HepG2 (cell line): ENCODE results near the gene SMARCB1. TPM values are rescaled to one million over a fixed set of nuclear protein-coding genes. Genes with fewer than 3 reads are reported as not detected.

Source experiments
- ATAC-seq: fragments of 200-7000 bp; cut with Tn5 transposase; 3 replicates; pipeline ENCODE4 v1.9.1; 2020; ENCODE audit warnings: mild to moderate bottlenecking, moderate library complexity
- BruUV-seq: library from RNA; stranded (reverse); fragments of 400-500 nt; replicated peaks from 2 replicates; lab custom pipeline; 2021; lab: Mats Ljungman, UMichigan
- CTCF ChIA-PET: fragments of 300-600 bp; formaldehyde crosslinking; extraction: SDS; loops from one replicate; lab custom pipeline; 2021; ENCODE audit warnings: low total read pairs, inconsistent platforms, low intra/inter-chr PET ratio; lab: Yijun Ruan, JAX
- POLR2A ChIA-PET: fragments of 350-600 bp; sonication (Branson Sonifier 250); formaldehyde crosslinking; loops from one replicate; lab custom pipeline; 2020; ENCODE audit warnings: antibody characterized with exemption, inconsistent platforms; lab: Yijun Ruan, JAX
- DNase-seq: peaks from one replicate; pipeline ENCODE4 v3.0.0-alpha.2; 2015; ENCODE audit warnings: low spot score
- FAIRE-seq: peaks from 3 replicates; lab custom pipeline; 2011; peaks lifted over from hg19 to GRCh38; lab: Jason Lieb, UNC
- H2AFZ ChIP-seq: one replicate; pipeline ENCODE4 v1.6.1; 2011; ENCODE audit warnings: low read length, inconsistent platforms
- H3K27ac ChIP-seq: fragments of 300-600 bp; 3 replicates; pipeline ENCODE4 v1.8.0; 2011; ENCODE audit warnings: mixed run types, mild to moderate bottlenecking, mixed read lengths, low read length, inconsistent platforms; ENCODE audit not compliant: insufficient read depth; ENCODE audit errors: extremely low read length
- H3K27me3 ChIP-seq, 2 experiments: fragments of 200-600 bp in 1 of 2; 2 replicates in 1 of 2; 3 replicates in 1 of 2; pipeline versions ENCODE4 v1.6.0 to v1.8.0; 2011; ENCODE audit warnings: low read length in 2 of 2, mild to moderate bottlenecking in 2 of 2, moderate library complexity in 2 of 2, inconsistent platforms in 1 of 2; ENCODE audit not compliant: insufficient read depth in 2 of 2, control insufficient read depth in 1 of 2
- H3K36me3 ChIP-seq, 2 experiments: fragments of 200-600 bp in 1 of 2; replicated peaks in 1 of 2; 2 replicates in 1 of 2; 3 replicates in 1 of 2; pipeline versions ENCODE4 v1.5.1 to v1.8.0; 2011; ENCODE audit warnings: low read length in 2 of 2, inconsistent platforms in 1 of 2; ENCODE audit not compliant: insufficient read depth in 2 of 2, control insufficient read depth in 1 of 2
- H3K4me1 ChIP-seq: 2 replicates; pipeline ENCODE4 v1.5.1; 2012; ENCODE audit warnings: low read length, inconsistent platforms; ENCODE audit not compliant: insufficient read depth
- H3K4me2 ChIP-seq: 2 replicates; pipeline ENCODE4 v1.6.0; 2011; ENCODE audit warnings: low read depth, low read length, inconsistent platforms
- H3K4me3 ChIP-seq, 3 experiments: fragments of 200-600 bp in 1 of 3; sonication (generic), shearing (Covaris generic) in 1 of 3; replicated peaks in 1 of 3; 2 replicates each; pipeline ENCODE4 v1.5.1; 2011 to 2016; ENCODE audit warnings: low read length in 3 of 3, inconsistent platforms in 2 of 3, low read depth in 2 of 3, mild to moderate bottlenecking in 2 of 3, control low read depth in 1 of 3, mixed read lengths in 1 of 3; ENCODE audit not compliant: insufficient read depth in 1 of 3
- H3K79me2 ChIP-seq: one replicate; pipeline ENCODE4 v1.6.1; 2011; ENCODE audit warnings: low read length, inconsistent platforms; ENCODE audit not compliant: insufficient read depth
- H3K9ac ChIP-seq: 2 replicates; pipeline ENCODE4 v1.6.0; 2011; ENCODE audit warnings: mild to moderate bottlenecking, low read depth, low read length, inconsistent platforms; ENCODE audit not compliant: insufficient read depth
- H3K9me3 ChIP-seq: 2 replicates; pipeline ENCODE4 v1.5.1; 2012; ENCODE audit warnings: mild to moderate bottlenecking, low read length
- H4K20me1 ChIP-seq: 2 replicates; pipeline ENCODE4 v1.6.0; 2011; ENCODE audit warnings: inconsistent platforms, mild to moderate bottlenecking, low read length, moderate library complexity; ENCODE audit not compliant: insufficient read depth
- AGO2 ChIP-seq: fragments of 200-400 bp; formaldehyde crosslinking; optimal IDR thresholded peaks from 2 replicates; pipeline ENCODE3; 2017; ENCODE audit warnings: mild to moderate bottlenecking, low read depth, low read length, moderate library complexity
- GZF1 ChIP-seq: sonication (generic); formaldehyde crosslinking; IDR thresholded peaks from 2 replicates; pipeline ENCODE4 v1.5.1; 2020; ENCODE audit warnings: mild to moderate bottlenecking, missing genetic modification reagents
- NRL ChIP-seq: sonication (generic); formaldehyde crosslinking; IDR thresholded peaks from 2 replicates; pipeline ENCODE4 v1.5.0; 2020; ENCODE audit warnings: missing genetic modification reagents, mild to moderate bottlenecking, moderate library complexity, borderline replicate concordance
- PLRG1 ChIP-seq: fragments of 450-650 bp; conservative IDR thresholded peaks from 2 replicates; pipeline ENCODE4 v1.6.1; 2016
- SAFB2 ChIP-seq: sonication (generic); formaldehyde crosslinking; IDR thresholded peaks from 2 replicates; pipeline ENCODE4 v1.5.1; 2020; ENCODE audit warnings: missing genetic modification reagents, low read depth, mild to moderate bottlenecking, borderline replicate concordance
- ZBTB21 ChIP-seq: sonication (generic); formaldehyde crosslinking; IDR thresholded peaks from 2 replicates; pipeline ENCODE4 v1.4.0; 2020; ENCODE audit warnings: missing genetic modification reagents
- ZNF160 ChIP-seq: sonication (generic); formaldehyde crosslinking; IDR thresholded peaks from 2 replicates; pipeline ENCODE4 v1.8.0; 2022; ENCODE audit warnings: mild to moderate bottlenecking, inconsistent platforms, missing genetic modification reagents
- ZNF33A ChIP-seq: sonication (generic); formaldehyde crosslinking; IDR thresholded peaks from 2 replicates; pipeline ENCODE4 v1.5.1; 2020; ENCODE audit warnings: missing genetic modification reagents, mild to moderate bottlenecking, moderate library complexity, borderline replicate concordance
- WGBS: methylation state at CpG from one replicate; pipeline ENCODE4 v1.1.6; 2017; ENCODE audit warnings: low lambda C conversion rate; 5-methylcytosine and 5-hydroxymethylcytosine counted together
- in situ Hi-C: cut with HindIII; loops from 2 replicates; pipeline ENCODE4 v1.10.0; 2017; ENCODE audit warnings: low pct_unique_long_range_greater_than_20kb; ENCODE audit not compliant: extremely low pct_ligation_motif_present
- intact Hi-C: fragments of 100-400 bp; cut with micrococcal nuclease; formaldehyde crosslinking; loops from one replicate; pipeline ENCODE4 v1.10.0; 2022; ENCODE audit not compliant: unreplicated experiment
- polyA plus RNA-seq, 8 experiments: library from polyadenylated mRNA; depleted of rRNA in 3 of 8; stranded (reverse) in 7 of 8; unstranded in 1 of 8; fragments of >200 nt; fragmentation: Illumina TruSeq in 4 of 8; extraction: Trizol in 4 of 8; gene quantifications; 2 replicates each; pipeline versions ENCODE4 v1.2.1 to v1.2.3, GENCODE V29; 2011 to 2016; ENCODE audit warnings: low read depth in 4 of 8, missing spikeins in 1 of 8, mixed read lengths in 1 of 8; ENCODE audit not compliant: insufficient read depth in 1 of 8
- total RNA-seq, 5 experiments: library from RNA; depleted of rRNA; stranded (reverse); fragments of >200 nt; fragmentation: Illumina TruSeq; extraction: Trizol; gene quantifications; 2 replicates each; pipeline ENCODE4 v1.2.3, GENCODE V29; 2016; ENCODE audit warnings: low read depth in 1 of 5
- TF ChIP-seq, protein P1 (sequence below), 2 experiments: IDR thresholded peaks; 2 replicates each; pipeline ENCODE4 v1.6.1; 2011 to 2012; ENCODE audit warnings: low read length in 2 of 2, borderline replicate concordance in 1 of 2, low read depth in 1 of 2, mild to moderate bottlenecking in 1 of 2, moderate library complexity in 1 of 2
- TF ChIP-seq, protein P2 (sequence below): sonication (generic); formaldehyde crosslinking; IDR thresholded peaks from 2 replicates; pipeline ENCODE4 v1.4.0; 2020; ENCODE audit warnings: missing genetic modification reagents

The SMARCB1 gene
- total and polyA plus RNA-seq, 2 of the 13 experiments (the other 11 are each of a cell fraction or from before 2014, with no cell fraction given) = 74.0 to 166 TPM

DNA sequence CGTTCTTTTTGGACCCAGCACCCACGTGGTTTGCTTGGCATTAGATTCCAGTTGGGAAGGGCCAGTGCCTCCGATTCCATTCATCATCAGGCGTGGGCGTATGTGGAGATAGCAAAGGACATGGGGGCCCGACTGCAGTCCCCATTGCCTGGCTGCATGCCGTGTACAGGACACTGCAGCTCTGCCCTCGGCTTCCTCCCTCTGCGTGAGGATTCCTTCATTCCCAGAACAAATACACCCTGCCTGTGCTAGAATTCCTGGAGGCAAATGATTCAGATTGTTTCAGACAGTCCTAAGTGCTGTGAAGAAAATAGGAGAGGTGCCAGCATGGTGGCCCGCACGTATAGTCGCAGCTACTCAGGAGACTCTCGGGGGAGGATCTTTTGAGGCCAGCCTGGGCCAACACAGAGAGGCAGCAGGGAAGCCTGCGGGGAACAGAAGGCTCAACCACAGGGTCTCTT is 36.6 kb downstream of the SMARCB1 start (continued):
- TF ChIP-seq, protein P1, sequence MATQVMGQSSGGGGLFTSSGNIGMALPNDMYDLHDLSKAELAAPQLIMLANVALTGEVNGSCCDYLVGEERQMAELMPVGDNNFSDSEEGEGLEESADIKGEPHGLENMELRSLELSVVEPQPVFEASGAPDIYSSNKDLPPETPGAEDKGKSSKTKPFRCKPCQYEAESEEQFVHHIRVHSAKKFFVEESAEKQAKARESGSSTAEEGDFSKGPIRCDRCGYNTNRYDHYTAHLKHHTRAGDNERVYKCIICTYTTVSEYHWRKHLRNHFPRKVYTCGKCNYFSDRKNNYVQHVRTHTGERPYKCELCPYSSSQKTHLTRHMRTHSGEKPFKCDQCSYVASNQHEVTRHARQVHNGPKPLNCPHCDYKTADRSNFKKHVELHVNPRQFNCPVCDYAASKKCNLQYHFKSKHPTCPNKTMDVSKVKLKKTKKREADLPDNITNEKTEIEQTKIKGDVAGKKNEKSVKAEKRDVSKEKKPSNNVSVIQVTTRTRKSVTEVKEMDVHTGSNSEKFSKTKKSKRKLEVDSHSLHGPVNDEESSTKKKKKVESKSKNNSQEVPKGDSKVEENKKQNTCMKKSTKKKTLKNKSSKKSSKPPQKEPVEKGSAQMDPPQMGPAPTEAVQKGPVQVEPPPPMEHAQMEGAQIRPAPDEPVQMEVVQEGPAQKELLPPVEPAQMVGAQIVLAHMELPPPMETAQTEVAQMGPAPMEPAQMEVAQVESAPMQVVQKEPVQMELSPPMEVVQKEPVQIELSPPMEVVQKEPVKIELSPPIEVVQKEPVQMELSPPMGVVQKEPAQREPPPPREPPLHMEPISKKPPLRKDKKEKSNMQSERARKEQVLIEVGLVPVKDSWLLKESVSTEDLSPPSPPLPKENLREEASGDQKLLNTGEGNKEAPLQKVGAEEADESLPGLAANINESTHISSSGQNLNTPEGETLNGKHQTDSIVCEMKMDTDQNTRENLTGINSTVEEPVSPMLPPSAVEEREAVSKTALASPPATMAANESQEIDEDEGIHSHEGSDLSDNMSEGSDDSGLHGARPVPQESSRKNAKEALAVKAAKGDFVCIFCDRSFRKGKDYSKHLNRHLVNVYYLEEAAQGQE (IDR thresholded peaks at IDR 0.05; ENCODE audit: borderline replicate concordance in 1 of 2, low read depth in 1 of 2, low read length in 2 of 2) = no peak
- no peak for TF ChIP-seq ZNF160
- TF ChIP-seq, all 625 proteins: peak for 0

DNA sequence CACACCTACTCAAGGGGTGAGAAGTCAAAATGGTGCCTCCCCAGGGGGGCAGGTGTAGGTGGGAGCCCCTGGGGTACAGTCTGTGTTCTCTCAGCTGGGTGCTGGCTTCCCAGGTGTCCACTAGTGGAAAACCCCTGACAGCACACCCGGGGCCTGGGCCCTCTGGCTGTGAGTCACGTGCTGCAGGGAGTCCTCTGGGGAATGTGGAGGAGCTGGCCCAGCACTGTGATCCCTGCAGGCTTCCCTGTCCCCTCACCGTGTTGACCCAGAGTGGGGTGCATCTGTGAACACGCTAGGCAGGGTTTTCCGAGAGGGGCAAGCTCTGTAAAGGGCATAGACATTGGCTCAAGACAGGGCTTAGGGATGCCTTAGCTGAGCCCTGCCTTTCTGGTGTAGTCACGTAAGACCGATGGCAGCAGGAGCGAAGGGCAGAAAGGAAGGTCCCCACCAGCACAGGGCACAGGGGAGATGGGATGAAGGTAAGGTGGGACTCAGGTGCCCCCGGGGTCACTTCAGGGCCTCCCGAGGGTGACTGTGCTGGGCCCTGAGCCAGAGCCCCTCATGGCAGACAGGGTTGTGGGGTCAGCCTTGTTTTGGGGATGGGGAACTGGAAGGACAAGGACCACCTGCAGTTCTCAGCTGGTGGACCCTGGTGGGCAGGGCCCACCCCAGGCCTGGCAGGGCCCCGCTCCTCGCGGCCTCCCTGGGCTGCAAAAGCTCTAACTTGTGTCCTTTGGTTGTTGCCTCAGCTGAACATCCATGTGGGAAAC is 37.9 kb downstream of the SMARCB1 start:
- ChIA-PET CTCF (no interaction called here), POLR2A (interaction anchor here (0.6 kb wide), 1 partner anchor 79 kb away, joined by 3 read pairs; no protein-coding TSS in a partner anchor)
- intact Hi-C loops = no loop called here
- Histone ChIP-seq H3K4me1 (peaks cover 24% of the 10 kb centered on the region), H3K9me3 (no peaks in the 10 kb centered on the region), H3K79me2 (no peaks in the 10 kb centered on the region), H3K4me3 (no peak overlapping the region), H3K4me2 (no peak overlapping the region), H4K20me1 (no peaks in the 10 kb centered on the region), H3K27ac (no peak overlapping the region), H3K36me3 (peaks cover 62 to 80% of the 10 kb centered on the region in 2 experiments), H3K9ac (no peak overlapping the region), H2AFZ (no peak overlapping the region), H3K27me3 (no peaks in the 10 kb centered on the region)
- DNase-seq (no peak), ATAC-seq (no peak), FAIRE-seq (no peak)
- WGBS = 99% methylated on average over 9 of the region's 13 CpGs
- no TSS peak for BruUV-seq
- in situ Hi-C loops = loop anchor here (25.0 kb wide), 1 partner anchor 212 kb away; no protein-coding TSS in a partner anchor
- TF ChIP-seq ZBTB21 (CRISPR knock-in tag) (no peak), GZF1 (no peak), NRL (CRISPR knock-in tag) (no peak), ZNF33A (CRISPR knock-in tag) (no peak), SAFB2 (CRISPR knock-in tag) (no peak), PLRG1 (no peak), AGO2 (peak; percentile 21)
- TF ChIP-seq, protein P2, sequence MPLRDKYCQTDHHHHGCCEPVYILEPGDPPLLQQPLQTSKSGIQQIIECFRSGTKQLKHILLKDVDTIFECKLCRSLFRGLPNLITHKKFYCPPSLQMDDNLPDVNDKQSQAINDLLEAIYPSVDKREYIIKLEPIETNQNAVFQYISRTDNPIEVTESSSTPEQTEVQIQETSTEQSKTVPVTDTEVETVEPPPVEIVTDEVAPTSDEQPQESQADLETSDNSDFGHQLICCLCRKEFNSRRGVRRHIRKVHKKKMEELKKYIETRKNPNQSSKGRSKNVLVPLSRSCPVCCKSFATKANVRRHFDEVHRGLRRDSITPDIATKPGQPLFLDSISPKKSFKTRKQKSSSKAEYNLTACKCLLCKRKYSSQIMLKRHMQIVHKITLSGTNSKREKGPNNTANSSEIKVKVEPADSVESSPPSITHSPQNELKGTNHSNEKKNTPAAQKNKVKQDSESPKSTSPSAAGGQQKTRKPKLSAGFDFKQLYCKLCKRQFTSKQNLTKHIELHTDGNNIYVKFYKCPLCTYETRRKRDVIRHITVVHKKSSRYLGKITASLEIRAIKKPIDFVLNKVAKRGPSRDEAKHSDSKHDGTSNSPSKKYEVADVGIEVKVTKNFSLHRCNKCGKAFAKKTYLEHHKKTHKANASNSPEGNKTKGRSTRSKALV (CRISPR knock-in tag) = no peak
